Coronary artery (tissue), 2 donors: ENCODE measurements around the gene ANKRD11.

Experiments
- DNase-seq: peaks from one replicate; pipeline ENCODE4 v3.0.0-alpha.2; 2017; ENCODE audit warnings: low spot score
- H3K27ac ChIP-seq, 2 donors: fragments of 200-600 bp; sonication (generic); one replicate each; pipeline ENCODE4 v1.5.1; 2016 to 2019
- H3K4me3 ChIP-seq: fragments of 200-600 bp; sonication (generic); 2 replicates; pipeline ENCODE4 v1.5.1; 2016; ENCODE audit warnings: mild to moderate bottlenecking, moderate library complexity
- CTCF ChIP-seq: fragments of 200-600 bp; sonication (generic); IDR thresholded peaks from one replicate; pipeline ENCODE4 v1.5.1; 2019; ENCODE audit warnings: antibody characterized with exemption

ANKRD11 gene

DNA sequence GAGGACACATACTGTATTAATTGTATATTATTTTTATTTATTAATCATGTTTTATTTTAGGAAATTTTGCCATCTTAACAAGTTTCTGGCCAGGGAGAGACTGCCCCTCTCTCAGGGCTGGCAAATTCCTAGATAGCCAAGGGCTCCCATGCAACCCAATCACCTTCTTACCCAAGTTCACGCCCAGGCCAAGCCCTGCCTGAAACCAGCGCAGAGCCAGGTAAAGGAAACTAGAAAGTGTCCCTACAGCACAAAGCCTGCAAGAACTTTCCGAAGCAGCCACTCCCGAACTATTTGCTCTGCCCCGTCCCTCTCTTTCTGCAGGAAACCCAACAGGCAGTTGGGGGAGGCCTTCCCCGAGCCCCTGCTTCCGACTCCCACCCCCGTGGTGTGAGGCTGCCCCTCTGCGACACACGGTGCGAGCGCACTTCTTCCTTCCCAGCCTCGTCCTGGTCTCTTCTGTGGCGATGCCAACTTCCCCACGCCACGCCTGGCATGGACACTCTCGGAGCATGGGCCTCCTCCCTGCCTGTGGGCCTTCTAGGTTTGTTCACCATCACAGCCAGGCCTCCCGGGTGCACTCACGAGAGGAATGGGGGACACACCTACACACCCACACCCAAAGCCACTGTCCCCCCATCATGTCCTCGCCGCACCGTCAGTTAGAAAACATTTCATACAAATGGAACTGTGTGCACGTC lies 172.5 kb downstream of the ANKRD11 start:
- DNase-seq = no peak
- Histone ChIP-seq H3K4me3 (no peak overlapping the region), H3K27ac (no peak overlapping the region)
- TF ChIP-seq CTCF = no peak

- DNase-seq = no peak
- Histone ChIP-seq H3K27ac (peak overlapping the region in 1 of 2 donors; percentile 47), H3K4me3 (no peak overlapping the region)
- TF ChIP-seq CTCF = no peak
These were observed 173.2 kb downstream of the ANKRD11 start for GRCh38 chr16:89317101-89317671.

DNA sequence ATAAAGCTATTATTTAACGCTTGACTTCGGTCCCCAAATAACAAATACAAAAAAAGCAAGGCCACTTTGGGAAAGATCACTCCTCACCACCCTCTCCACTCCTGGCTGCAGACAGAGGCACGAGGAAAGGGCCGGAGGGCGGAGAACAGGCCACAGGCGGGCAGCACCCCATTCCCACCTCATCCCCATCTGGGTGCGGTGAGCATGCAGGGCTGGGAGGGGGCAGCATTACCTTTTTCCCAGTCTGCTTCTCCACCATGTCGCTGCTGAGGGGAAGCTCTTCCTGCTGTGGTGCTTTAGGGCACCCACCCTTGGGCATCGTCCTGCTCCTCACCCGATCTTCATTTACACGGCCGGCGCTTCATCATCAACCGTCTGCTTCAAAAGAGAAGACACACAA lies 173.7 kb downstream of the ANKRD11 start:
- Histone ChIP-seq H3K4me3 (peak overlapping the region; percentile 4), H3K27ac (peak overlapping the region in 1 of 2 donors; percentile 47)
- DNase-seq = no peak
- no peak for TF ChIP-seq CTCF

DNA sequence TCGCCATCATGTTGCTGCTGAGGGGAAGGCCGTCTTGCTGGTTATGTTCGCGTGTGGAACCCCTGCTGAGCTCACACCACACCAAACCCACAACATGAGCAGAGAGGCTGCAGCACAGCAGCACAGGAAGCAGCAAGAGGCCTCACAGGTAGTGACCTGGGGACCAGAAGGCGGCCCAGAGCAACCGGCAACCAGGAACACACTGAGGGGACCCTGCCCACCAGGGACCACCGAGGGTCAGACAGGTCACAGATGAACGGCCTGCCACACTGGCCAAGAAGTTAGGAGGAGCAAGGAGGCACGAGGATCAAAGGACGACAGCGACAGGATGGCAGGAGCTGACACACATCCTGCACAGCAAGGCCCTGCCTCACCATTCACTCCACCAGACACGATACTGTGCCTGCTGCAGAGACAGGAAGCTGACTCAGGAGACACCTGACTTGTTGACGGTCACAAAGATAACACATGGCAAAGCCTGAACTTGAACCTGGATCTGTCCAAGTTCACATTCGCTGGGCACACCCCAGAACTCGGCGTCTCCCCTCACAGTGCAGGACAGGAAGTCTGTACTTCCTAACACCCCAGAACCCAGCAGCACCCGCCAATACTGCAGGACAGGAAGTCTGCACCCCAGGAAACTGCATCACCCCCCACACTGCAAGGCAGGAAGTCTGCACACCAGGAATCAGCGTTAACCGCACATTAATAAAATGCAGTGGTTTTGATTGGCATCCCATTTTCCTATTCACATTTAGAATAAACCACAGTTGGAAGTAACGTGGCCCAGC lies 174.4 kb downstream of the ANKRD11 start:
- peak overlapping the region; percentile 10 for H3K4me3 ChIP-seq
- TF ChIP-seq CTCF = no peak
- peak overlapping the region in 1 of 2 donors; percentile 53 for H3K27ac ChIP-seq
- no peak for DNase-seq

- peak overlapping the region; percentile 10 for H3K4me3 ChIP-seq
- no peak for DNase-seq
- peak overlapping the region in 1 of 2 donors; percentile 53 for H3K27ac ChIP-seq
- TF ChIP-seq CTCF = no peak
These were observed 175.1 kb downstream of the ANKRD11 start for GRCh38 chr16:89315271-89315670.

DNA sequence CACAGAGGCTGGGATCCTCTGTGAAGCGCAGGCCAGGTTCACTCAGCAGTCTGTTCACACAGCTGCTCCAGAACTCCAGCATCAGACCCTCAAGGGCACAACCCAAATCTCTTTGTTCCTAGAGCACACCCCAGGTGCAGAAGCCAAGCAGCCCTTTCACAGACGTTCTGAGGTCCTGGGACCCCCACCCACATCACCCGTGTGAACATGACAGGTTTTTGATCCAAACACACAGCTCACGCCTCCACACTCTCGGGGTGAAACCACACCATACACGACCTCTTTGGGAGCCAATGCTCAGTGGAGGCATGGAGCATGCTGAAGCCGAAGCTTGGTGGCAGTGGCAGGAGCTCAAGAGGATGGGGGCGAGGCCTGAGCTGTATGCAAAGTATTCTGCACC lies 175.5 kb downstream of the ANKRD11 start:
- H3K27ac ChIP-seq = peak overlapping the region in 1 of 2 donors; percentile 53
- no peak for DNase-seq
- no peak for TF ChIP-seq CTCF
- H3K4me3 ChIP-seq = no peak overlapping the region
